ENCODE data around the gene WWOX. TPM values are rescaled to one million over a fixed set of nuclear protein-coding genes. Genes with fewer than 3 reads are reported as not detected.

The WWOX gene
- polyA plus RNA-seq, 2 of the 4 experiments (the other 2 are of a cell fraction), result 16.0 to 17.2 TPM

- CTCF ChIA-PET, result no interaction called here
- no peak overlapping the region for H3K4me2 ChIP-seq
- no peak overlapping the region for H3K4me3 ChIP-seq
- WGBS (ENCODE audit: missing lambda C conversion rate), result 13% methylated on average over 5 of the region's 5 CpGs
- TF ChIP-seq ATOH8 (CRISPR knock-in tag; IDR thresholded peaks at IDR 0.05; ENCODE audit: low read depth), result no peak
- TF ChIP-seq BCL3 (IDR thresholded peaks at IDR 0.05), result no peak
- no peak for TF ChIP-seq ZFP36 (IDR thresholded peaks at IDR 0.05; ENCODE audit: borderline replicate concordance, partially characterized antibody)
- no peak for TF ChIP-seq HOXB13 (CRISPR knock-in tag; IDR thresholded peaks at IDR 0.05; ENCODE audit: low read depth)
- no peak for TF ChIP-seq EHMT2 (IDR thresholded peaks at IDR 0.05; ENCODE audit: low read depth)
- no peak for TF ChIP-seq JUNB (IDR thresholded peaks at IDR 0.05)
- no peak for TF ChIP-seq RARB (CRISPR knock-in tag; IDR thresholded peaks at IDR 0.05)
- no peak for TF ChIP-seq KDM1A (IDR thresholded peaks at IDR 0.05; ENCODE audit: low read depth)
- TF ChIP-seq ZC3H11A (IDR thresholded peaks at IDR 0.05), result no peak
- TF ChIP-seq FOSL2 (IDR thresholded peaks at IDR 0.05), result no peak
- no peak for TF ChIP-seq FOSL2 (CRISPR knock-in tag; IDR thresholded peaks at IDR 0.05)
- no peak for TF ChIP-seq POLR2AphosphoS2 (conservative IDR thresholded peaks at IDR 0.05; ENCODE audit: low read length)
- TF ChIP-seq ESRRA (IDR thresholded peaks at IDR 0.05; ENCODE audit: borderline replicate concordance, low read length), result no peak
- no peak for TF ChIP-seq MAFK (IDR thresholded peaks at IDR 0.05; ENCODE audit: partially characterized antibody)
- no peak for TF ChIP-seq HOXA7 (CRISPR knock-in tag; IDR thresholded peaks at IDR 0.05)
- no peak for TF ChIP-seq RNF2 (IDR thresholded peaks at IDR 0.05; ENCODE audit: borderline replicate concordance, low read depth)
- H3K27ac ChIP-seq, result no peak overlapping the region
- no peaks in the 10 kb centered on the region for H3K4me1 ChIP-seq
- ATAC-seq (no peak), DNase-seq (ENCODE audit: low read depth in 1 of 2, low spot score in 1 of 2) (no peak), FAIRE-seq (no peak)
- POLR2A ChIA-PET, result no interaction called here
- H3K9me3 ChIP-seq, result no peaks in the 10 kb centered on the region
Observed at GRCh38 chr16:79101491-79101890, 1002.0 kb downstream of the WWOX start.

GRCh38 chr16:79104567-79104966, 1005.1 kb downstream of the WWOX start:
- H3K4me3 ChIP-seq, result no peak overlapping the region
- DNase-seq (ENCODE audit: low read depth in 1 of 2, low spot score in 1 of 2) (no peak), FAIRE-seq (no peak), ATAC-seq (no peak)
- H3K9me3 ChIP-seq, result no peaks in the 10 kb centered on the region
- H3K4me1 ChIP-seq, result no peaks in the 10 kb centered on the region
- TF ChIP-seq KDM1A (IDR thresholded peaks at IDR 0.05; ENCODE audit: low read depth), result no peak
- TF ChIP-seq HDAC2 (IDR thresholded peaks at IDR 0.05), result no peak
- no peak for TF ChIP-seq ELK1 (IDR thresholded peaks at IDR 0.05; ENCODE audit: low read depth, low read length)
- no peak for TF ChIP-seq POLR2AphosphoS2 (conservative IDR thresholded peaks at IDR 0.05; ENCODE audit: low read length)
- TF ChIP-seq TFCP2L1 (CRISPR knock-in tag; IDR thresholded peaks at IDR 0.05), result no peak
- TF ChIP-seq ZFP36 (IDR thresholded peaks at IDR 0.05; ENCODE audit: borderline replicate concordance, partially characterized antibody), result no peak
- no peak for TF ChIP-seq RCOR1 (IDR thresholded peaks at IDR 0.05; ENCODE audit: low read depth, low read length)
- no peak for TF ChIP-seq USF2 (IDR thresholded peaks at IDR 0.05)
- no peak for TF ChIP-seq MAZ (IDR thresholded peaks at IDR 0.05; ENCODE audit: borderline replicate concordance, low read depth, low read length)
- TF ChIP-seq NR3C1 (IDR thresholded peaks at IDR 0.05), result no peak
- no peak for TF ChIP-seq RNF2 (IDR thresholded peaks at IDR 0.05; ENCODE audit: borderline replicate concordance, low read depth)
- TF ChIP-seq ZC3H11A (IDR thresholded peaks at IDR 0.05), result no peak
- no peak for TF ChIP-seq ATOH8 (CRISPR knock-in tag; IDR thresholded peaks at IDR 0.05; ENCODE audit: low read depth)
- no peak for TF ChIP-seq FOSB (CRISPR knock-in tag; IDR thresholded peaks at IDR 0.05)
- TF ChIP-seq REST (IDR thresholded peaks at IDR 0.05), result no peak
- TF ChIP-seq RAD21 (conservative IDR thresholded peaks at IDR 0.05 in 1 of 2, IDR thresholded peaks at IDR 0.05 in 1 of 2), result no peak
- ChIA-PET POLR2A (no interaction called here), CTCF (no interaction called here)
- WGBS (ENCODE audit: missing lambda C conversion rate), result 36% methylated on average over 10 of the region's 10 CpGs
- no peak overlapping the region for H3K27ac ChIP-seq
- H3K4me2 ChIP-seq, result no peak overlapping the region
